ENCODE data around the gene MAPKAPK2.

GRCh38 chr1:206783506-206783905 is 98.8 kb downstream of the MAPKAPK2 start:
- TF ChIP-seq CTCF (IDR thresholded peaks at IDR 0.05) (no peak), EZH2 (IDR thresholded peaks at IDR 0.05) (no peak), EZH2phosphoT487 (IDR thresholded peaks at IDR 0.05) (no peak)
